GM18870 (cell line): ENCODE data around the gene QRICH1.
A peak's percentile ranks its signal among the peaks of the same experiment; 100 is the strongest.
"Not testable (repeated sequence)": the region's sequence is repeated elsewhere in the genome, so short reads cannot be mapped to it uniquely, and the experiment has no call there.

Source experiments
- ATAC-seq: cut with Tn5 transposase; IDR thresholded peaks from one replicate; pipeline ENCODE4 v1.9.1; 2021; ENCODE audit warnings: moderate library complexity; ENCODE audit not compliant: unreplicated experiment

Gene QRICH1

GRCh38 chr3:49018707-49019006, 75.2 kb downstream of the QRICH1 start:
- ATAC-seq = no peak

- ATAC-seq = no peak
Observed at GRCh38 chr3:49017971-49018706, 75.7 kb downstream of the QRICH1 start, which contains the start of gene DALRD3. Gene DALRD3 (minus strand): TSS chr3:49018580. CDS start chr3:49018564, 16 bp downstream.

GRCh38 chr3:49017229-49017970, 76.5 kb downstream of the QRICH1 start:
- ATAC-seq = no peak

- no peak for ATAC-seq
Observed at GRCh38 chr3:49016414-49017228, 77.2 kb downstream of the QRICH1 start.

- no peak for ATAC-seq
Observed at GRCh38 chr3:49015765-49016164, 78.1 kb downstream of the QRICH1 start.

GRCh38 chr3:49015072-49015471, 78.8 kb downstream of the QRICH1 start:
- ATAC-seq = no peak

GRCh38 chr3:49013738-49014660, 79.9 kb downstream of the QRICH1 start:
- ATAC-seq = no peak

- no peak for ATAC-seq
Observed at GRCh38 chr3:49013113-49013737, 80.6 kb downstream of the QRICH1 start.

GRCh38 chr3:49012441-49013017, 81.3 kb downstream of the QRICH1 start:
- no peak for ATAC-seq

GRCh38 chr3:49009396-49009795, 84.5 kb downstream of the QRICH1 start:
- no peak for ATAC-seq

- not testable (repeated sequence) for ATAC-seq
Observed at GRCh38 chr3:49008627-49009026, 85.2 kb downstream of the QRICH1 start.

- peak; percentile 16 for ATAC-seq
Observed at GRCh38 chr3:49007771-49008528, 85.9 kb downstream of the QRICH1 start.

- ATAC-seq = peak; percentile 80
Observed at GRCh38 chr3:49007068-49007770, 86.7 kb downstream of the QRICH1 start, which contains the start of gene WDR6. Gene WDR6 (plus strand): TSS chr3:49007391. CDS start chr3:49007432, 41 bp downstream.

GRCh38 chr3:49006408-49007067, 87.3 kb downstream of the QRICH1 start:
- peak; percentile 11 for ATAC-seq

GRCh38 chr3:49005998-49006397, 87.9 kb downstream of the QRICH1 start:
- no peak for ATAC-seq

GRCh38 chr3:49005303-49005680, 88.6 kb downstream of the QRICH1 start:
- no peak for ATAC-seq

GRCh38 chr3:49004352-49005302, 89.2 kb downstream of the QRICH1 start:
- no peak for ATAC-seq
